HG02943 (cell line): ENCODE data around the gene RPL19.

Source experiments
- ATAC-seq: cut with Tn5 transposase; IDR thresholded peaks from one replicate; pipeline ENCODE4 v1.9.1; 2021; ENCODE audit warnings: mild to moderate bottlenecking, low read depth, moderate library complexity; ENCODE audit not compliant: unreplicated experiment

The RPL19 gene

GRCh38 chr17:39196808-39197291 is 3.2 kb upstream of the RPL19 start:
- no peak for ATAC-seq

- no peak for ATAC-seq
These were observed 2.5 kb upstream of the RPL19 start, which contains the start of gene CACNB1 for GRCh38 chr17:39197380-39198185. Gene CACNB1 (minus strand): TSS chr17:39197669. CDS start chr17:39197495, 174 bp downstream.

GRCh38 chr17:39198186-39198566 is 1.9 kb upstream of the RPL19 start:
- no peak for ATAC-seq

GRCh38 chr17:39199820-39200069 is 338 bp upstream of the RPL19 start:
- ATAC-seq = peak; percentile 54

GRCh38 chr17:39200957-39201510 is 951 bp downstream of the RPL19 start:
- ATAC-seq = no peak

GRCh38 chr17:39204245-39204644 is 4.2 kb downstream of the RPL19 start:
- no peak for ATAC-seq

GRCh38 chr17:39205112-39205526 is 5.0 kb downstream of the RPL19 start:
- no peak for ATAC-seq

- no peak for ATAC-seq
These were observed 8.1 kb downstream of the RPL19 start for GRCh38 chr17:39208136-39208535.

- no peak for ATAC-seq
These were observed 8.8 kb downstream of the RPL19 start for GRCh38 chr17:39208893-39209292.

GRCh38 chr17:39209317-39210092 is 9.4 kb downstream of the RPL19 start:
- no peak for ATAC-seq

GRCh38 chr17:39210093-39210434 is 10.0 kb downstream of the RPL19 start:
- no peak for ATAC-seq

- no peak for ATAC-seq
These were observed 12.2 kb downstream of the RPL19 start for GRCh38 chr17:39212195-39212810.

GRCh38 chr17:39212841-39213480 is 12.9 kb downstream of the RPL19 start:
- ATAC-seq = no peak

- no peak for ATAC-seq
These were observed 13.8 kb downstream of the RPL19 start for GRCh38 chr17:39213852-39214251.

GRCh38 chr17:39217734-39218369 is 17.8 kb downstream of the RPL19 start:
- ATAC-seq = no peak

GRCh38 chr17:39218906-39219305 is 18.8 kb downstream of the RPL19 start:
- no peak for ATAC-seq

GRCh38 chr17:39219647-39220154 is 19.6 kb downstream of the RPL19 start:
- no peak for ATAC-seq

- no peak for ATAC-seq
These were observed 21.5 kb downstream of the RPL19 start for GRCh38 chr17:39221572-39221971.

GRCh38 chr17:39222151-39222550 is 22.1 kb downstream of the RPL19 start:
- ATAC-seq = no peak
